GM21825 (cell line): ENCODE measurements around the gene RAB37.
A peak's percentile ranks its signal among the peaks of the same experiment; 100 is the strongest.

Source experiments
- ATAC-seq: cut with Tn5 transposase; IDR thresholded peaks from one replicate; pipeline ENCODE4 v1.9.1; 2021; ENCODE audit warnings: mild to moderate bottlenecking, moderate library complexity; ENCODE audit not compliant: unreplicated experiment

Gene RAB37

DNA sequence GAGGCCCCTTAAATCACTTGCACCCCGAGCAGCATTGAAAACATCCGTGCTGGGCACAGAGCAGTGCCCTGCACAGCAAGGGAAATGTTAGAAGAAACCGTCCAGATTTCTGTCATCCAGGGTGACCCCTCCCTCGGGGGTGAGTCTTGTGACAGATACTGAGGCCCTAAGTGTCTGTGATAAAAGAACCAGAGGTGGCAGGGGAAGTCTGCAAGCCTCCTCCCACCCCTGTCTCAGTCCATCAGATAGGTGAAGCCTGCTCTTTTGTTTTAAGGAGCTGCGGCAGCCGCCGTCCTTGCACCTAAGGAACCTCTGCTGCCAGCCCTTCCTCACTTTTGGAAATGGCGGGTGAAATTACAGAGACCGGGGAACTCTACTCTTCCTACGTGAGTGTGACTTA is 39.9 kb downstream of the RAB37 start:
- ATAC-seq, result no peak

DNA sequence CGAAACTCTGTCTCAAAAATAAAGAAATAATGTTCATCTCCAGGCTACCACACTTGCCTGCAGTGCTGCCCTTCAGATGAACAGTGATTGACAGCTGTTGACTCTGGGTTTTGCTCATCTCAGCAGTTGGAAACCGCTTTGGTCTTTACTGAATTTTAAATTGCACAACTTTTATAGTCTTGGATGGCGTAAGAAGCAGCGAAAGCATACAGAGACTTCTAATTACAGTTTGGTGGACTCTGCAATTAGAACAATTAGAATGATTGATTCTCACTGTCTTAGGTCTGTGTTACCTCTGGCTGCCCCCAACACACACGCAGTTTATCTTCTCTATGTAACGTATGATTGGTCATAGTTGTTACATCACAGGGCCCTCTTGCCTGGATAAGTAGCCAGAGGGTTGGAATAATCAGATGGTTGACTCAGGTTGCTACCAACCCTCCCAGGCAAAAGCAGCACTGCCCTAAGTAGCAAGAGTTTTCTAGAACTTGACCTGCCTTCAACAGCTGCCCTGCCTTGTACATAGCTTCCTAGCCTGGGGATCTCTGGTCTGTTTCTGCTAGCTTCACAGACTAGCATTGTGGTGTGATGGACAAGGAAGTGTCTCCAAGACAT is 41.0 kb downstream of the RAB37 start:
- ATAC-seq, result no peak

DNA sequence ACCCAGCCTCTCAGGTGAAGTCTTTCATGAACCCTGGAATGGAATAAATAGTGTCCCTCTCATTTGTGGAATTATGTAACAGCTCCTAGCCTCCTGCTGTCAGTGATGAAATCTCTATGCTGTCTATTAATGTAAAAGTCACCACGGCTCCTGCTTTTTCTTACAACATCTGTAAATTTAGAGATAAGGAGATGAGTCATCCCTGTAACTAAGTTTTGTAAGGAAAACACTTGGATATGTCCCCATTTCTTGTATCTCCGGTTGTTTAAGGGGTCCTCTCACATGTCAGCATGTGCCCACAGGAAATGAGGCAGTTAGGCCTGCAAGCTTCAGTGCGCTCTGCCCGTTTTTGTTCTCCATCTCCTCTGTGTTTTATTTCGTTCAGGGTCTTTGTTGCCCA is 41.9 kb downstream of the RAB37 start:
- ATAC-seq, result no peak

DNA sequence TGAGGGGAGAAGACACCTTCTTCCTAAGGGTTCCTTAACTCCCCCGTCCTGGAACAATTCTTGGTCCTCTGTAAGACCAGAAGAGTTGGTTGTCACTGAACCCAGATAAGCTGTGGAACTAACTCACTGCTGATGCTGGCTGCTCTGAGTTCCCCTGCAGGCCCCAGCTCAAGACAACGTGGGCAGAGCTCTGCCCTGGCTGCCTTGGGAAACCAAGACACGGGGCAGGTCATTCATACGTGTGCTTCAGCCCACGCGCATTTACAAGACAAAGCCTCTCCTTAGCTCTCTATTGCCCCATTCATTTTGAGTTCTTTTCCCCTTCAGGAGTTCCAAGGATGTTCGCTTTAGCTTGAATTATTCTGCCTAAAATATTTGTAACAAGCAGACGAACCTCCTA is 42.4 kb downstream of the RAB37 start:
- no peak for ATAC-seq

DNA sequence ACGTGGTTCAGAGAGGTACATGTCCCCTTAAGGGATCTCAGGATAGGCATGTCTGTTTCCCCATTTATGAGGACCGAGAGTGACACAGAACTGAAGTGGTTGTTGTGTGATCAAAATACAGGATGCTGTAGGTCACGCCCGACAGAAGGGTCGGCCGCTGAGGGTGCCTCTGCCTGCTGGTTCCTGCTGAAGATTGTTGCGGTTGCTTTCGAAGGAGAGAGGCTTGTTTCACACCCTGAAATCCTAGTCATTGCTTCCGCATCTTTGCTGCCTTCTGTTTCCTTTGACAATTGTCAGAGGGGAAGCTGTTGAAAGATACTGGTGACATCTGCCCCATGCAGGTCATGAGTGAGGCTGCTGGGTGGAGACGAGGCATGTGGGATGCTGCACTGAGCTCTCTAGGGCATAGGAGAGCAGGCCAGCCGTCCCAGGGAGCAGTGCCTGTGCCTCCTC is 42.9 kb downstream of the RAB37 start:
- peak; percentile 45 for ATAC-seq

DNA sequence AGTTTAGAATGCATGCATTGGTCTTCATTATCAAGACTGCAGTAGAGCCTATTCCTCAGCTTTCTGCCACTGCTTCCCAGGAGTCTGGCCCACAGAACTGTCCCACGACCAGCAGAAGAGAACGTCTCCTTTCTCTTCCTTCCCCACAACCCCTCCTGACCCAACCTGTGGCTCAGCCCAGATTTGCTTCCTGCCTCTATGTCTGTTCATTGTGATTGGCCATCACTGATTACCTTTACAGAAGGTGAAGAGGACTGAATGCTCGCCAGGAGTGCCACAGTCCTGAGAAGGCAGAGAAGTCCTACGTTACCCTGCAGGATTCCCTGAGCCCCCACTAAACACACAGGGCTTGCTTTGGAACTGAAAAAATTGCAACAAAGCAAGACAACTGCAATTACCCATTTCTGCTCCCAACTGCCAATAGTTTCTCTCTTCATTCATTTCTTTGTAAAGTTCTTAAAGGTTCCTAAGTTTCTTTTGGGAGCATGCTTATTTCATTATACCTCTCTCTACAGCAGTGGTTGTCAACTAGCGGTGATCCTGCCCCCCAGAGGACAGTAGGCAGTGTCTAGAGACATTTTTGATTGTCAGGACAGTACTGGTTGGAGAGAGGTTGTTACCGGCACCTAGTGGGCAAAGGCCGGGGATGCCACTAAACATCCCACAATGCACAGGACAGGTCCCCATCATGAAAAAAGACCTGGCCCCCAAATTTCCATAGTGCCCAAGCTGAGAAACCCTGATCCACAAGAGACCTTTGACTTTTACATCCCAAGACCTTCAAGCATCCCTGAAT is 43.6 kb downstream of the RAB37 start:
- no peak for ATAC-seq

DNA sequence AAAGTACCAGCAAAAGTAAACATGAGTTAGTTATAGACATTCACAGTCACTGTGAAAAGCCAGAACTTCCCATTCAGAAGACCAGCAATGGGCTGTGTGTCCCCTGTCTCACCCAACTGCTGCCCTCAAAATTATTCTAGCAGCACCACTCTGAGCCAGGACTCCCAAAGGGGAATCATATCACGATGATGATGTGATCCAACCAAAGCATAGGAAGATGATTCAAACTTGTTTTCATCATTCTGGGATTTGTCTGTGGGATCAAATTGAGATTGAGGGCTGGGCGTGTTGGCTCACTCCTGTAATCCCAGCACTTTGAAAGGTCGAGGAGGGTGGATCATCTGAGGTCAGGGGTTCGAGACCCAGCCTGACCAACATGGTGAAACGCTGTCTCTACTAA is 45.5 kb downstream of the RAB37 start:
- no peak for ATAC-seq

DNA sequence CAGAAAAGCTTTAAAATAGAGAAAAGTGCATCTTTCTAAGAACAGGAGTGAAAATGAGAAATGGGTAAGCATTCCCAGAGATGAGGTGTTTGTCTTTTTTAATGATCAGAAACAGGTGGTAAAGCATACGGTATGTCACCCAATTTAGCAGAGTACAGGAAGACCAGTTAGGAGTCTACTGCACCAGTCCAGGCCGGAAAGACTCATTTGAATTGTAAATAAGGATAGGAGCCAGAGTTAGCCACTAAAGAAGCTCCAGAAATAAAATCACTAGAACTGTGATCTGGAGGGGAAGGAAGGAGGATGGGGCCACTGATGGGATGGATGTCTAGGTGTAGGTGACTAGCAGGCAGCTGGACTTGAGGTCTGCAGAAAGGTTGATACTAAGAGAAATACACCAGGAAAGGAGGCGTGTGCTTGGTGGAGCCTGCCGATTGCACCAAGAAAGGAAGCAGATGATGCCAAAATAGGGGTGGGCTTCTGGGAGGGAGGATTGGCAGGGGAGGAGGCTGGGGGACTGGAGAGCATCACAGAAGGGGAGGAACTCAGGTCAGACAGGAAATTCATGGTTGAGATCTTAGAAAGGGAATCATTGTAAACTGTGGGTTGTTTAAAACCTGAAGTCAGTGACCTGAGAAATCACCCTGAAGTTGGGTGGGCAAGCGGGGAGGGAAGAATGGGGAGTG is 47.2 kb downstream of the RAB37 start:
- ATAC-seq, result no peak

DNA sequence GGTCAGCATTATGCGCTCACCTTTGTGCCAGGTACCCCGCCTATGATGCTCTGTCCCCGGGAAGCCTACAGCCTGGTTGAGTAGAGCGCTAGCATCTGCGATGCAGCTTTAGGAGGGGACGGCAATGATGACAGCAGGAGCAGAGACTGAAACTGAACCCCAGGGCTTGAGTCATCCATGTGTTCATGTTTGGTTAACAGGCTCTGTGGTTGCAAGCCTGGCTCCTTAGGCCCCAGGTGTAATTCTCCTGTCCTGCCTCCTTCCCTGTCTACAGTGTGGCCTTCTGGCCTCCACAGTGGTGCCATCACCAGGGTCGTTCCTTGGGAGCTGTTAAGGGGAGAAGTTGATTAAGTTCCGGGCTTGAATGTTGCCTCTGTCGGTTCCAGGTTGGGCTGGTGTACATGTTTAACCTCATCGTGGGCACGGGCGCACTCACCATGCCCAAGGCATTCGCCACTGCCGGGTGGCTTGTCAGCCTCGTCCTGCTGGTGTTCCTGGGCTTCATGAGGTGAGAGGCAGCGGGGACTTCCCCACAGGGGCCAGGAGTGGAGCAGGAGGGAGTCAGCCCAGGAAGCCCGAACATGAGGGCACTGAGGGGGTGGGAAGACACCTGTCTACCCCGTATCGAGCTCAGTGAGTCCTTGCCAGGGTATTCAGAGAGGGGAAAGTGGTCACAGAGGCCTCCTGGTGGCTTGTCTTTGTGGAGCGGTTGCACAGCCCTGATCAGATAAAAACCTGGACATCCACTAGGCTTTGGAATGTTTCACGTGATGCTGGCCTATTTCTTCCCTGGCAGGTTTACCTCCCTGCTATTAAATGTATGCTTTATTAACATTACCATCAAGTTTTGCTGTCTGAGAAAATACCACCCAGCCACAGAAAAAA is 48.3 kb downstream of the RAB37 start:
- ATAC-seq, result no peak

DNA sequence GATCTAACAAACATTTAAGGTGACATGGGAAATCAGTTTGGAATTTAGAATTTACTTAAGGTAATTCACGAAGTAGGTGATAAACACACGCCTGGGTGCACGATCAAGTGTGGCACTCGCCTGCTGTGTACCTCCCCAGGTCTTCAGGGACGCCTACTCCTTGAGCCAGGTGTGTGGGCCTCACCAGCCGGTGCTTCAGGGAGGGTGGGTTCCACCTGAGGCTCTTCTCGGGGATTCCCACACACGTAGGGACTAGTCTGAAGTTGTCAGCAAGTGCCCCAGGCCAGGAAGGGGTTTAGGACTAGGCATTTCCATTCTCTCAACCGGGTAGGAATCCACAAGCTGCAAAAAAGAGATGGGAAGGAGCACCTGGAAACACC is 48.9 kb downstream of the RAB37 start:
- no peak for ATAC-seq

DNA sequence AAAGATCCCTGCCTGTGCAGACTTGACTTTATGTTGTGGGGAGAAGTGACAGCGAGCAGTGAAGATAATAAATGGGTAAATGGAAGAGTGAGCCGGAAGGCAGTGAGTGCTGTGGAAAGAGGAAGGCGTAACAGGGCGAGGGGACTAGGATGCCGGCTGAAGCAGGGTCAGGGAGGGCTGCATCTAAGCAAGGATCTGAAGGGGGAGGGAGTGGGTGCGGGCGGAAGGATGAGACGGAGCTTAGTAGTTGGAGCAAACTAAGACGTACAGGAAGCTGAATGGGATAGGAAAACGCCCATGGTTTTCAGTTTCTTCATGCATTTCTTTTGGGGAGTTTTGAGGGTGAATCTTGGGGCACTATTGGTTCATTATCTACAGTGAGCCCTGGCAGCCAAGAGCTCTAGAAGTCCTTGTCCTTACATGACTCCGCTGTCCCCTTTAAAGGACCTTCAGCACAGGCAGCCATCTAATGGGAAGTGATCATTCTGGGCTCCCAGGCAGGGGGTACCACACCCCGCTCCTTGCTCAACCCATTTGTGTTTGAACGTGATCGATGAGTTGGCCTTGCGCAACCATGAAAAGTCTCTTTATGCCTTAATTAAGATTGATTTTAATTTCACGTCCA is 49.5 kb downstream of the RAB37 start:
- ATAC-seq, result no peak

DNA sequence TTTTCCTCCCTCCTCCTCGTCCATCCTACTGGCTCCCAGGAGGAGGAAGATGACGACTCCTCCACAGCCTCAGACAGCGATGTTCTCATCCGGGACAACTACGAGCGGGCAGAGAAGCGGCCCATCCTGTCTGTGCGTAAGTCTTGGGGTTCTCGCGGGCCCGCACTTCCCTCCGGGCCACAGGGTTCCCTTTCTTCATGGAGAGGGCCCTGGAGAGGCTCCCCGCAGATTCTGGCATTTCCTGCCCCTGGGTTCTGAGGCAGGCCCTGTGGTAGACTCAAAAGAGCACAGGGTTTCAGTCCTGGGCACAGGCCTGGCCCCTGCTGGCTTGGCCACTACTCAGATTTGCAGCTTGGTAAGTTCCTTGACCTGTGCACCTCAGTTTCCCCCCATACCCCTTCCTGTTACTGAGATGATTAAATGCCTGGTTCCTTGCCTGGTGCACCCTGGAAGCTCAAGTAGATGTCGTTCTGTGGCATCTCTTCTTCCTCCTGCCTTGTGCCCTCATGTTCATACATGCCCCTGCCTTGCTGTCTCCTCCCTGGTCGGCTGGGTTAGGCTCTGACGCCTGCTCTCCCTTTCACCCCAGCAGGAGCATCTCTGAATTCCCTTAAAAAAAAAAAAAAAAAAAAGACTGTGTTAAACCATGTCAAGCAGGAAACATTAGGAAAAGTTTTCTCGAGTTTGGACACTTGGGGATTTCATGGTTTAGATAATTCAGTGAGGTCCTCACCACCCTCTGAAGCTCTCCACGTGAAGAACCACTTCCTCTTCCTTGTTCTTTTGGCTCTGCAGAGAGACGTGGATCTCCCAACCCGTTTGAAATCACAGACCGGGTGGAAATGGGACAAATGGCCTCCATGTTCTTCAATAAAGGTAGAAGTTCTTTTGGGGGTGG is 53.4 kb downstream of the RAB37 start:
- no peak for ATAC-seq

DNA sequence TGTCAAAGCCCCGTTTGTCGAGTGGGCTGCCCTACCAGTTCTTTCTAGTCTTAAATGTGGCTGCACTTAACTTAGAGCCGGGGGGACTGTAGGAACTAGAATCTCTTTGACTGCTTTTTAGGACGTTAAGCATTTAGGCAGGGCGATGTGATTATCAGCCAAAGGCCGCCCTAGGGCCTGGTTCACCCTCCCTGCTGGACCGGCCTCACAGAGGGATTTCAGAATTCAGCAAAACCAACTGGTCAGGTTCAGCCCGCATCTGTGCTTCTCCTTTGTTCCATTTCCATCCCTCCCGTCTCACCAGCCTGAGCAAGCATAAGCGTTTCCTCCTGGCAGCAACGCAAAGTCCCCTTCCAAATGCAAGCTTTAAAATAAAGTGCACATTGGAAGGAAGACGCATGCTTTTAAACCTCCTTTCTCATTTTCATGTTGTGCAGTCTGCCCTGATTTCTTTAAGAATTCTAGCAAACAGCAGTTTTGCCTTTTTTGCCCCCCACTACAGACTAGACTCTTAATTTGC is 55.6 kb downstream of the RAB37 start:
- no peak for ATAC-seq

DNA sequence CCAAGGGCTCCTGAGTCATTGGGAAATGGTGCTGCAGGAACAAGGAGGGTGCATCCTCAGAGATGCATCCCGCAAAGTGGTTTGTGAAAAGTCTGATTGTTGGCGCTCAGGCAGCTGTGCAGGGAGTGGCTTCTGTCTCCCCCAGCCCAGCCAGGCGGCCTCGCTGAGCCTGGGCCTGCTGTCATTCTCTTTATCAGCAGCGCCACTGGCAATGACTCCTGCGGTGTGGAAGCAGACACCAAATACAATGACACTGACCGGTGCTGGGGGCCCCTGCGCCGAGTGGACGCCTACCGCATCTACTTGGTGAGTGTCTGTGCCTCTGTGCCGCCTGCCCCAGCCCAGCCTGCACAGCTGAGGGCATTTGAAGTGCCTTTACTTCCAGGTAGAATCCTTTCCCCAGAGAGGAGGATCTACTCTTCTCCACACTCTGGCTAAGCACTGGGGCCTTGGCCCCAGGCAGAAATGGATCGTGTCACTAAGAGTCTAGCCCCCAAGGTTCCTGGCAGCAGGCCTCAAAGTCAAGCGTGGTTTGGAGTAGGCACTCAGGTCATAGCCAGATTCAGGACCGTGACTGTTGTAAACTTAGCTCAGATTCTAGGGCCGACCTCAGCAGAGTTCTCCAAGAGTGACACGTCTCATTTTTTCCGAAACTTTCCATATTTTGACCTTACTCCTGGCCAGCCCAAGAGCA is 58.4 kb downstream of the RAB37 start:
- ATAC-seq, result no peak

DNA sequence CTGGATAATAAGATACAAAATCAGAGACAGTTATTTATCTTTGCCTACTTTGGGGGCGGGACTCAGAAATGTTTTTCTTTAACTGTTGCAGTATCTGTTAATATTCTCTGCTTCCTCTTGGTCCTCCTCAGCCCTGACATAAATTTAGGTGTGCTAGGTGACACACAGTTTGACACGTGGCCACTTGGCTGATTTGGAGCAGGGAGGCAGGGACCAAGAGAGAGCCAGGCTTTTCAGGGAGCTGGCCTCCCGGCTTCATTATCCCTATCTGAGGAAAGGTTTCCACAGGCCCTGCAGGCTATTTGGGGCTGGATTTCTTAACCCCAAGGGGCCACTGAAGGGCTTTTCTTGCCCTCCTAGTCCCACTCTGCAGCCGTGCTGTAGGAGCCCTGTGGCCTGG is 59.2 kb downstream of the RAB37 start:
- no peak for ATAC-seq

DNA sequence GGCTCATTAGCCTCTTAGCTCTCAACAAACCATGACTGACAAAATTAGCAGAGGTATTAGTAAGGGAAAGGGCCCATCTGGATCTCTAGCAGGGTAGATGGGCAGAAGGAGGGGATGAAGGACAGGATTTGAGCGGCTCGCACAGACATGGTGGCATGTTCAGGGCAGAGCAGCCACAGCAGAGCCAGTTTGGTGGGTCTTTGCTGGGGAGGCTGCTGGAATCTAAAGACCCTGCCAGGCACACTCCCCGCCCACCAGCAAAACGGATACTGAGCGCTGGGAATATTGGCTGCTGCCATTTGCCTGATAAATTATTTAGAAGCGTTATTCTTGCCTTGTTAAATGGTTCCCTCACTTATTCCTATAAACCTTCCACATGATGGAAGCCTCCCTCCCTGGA is 59.8 kb downstream of the RAB37 start:
- ATAC-seq, result no peak
